Activated CD4-positive, alpha-beta memory T cell treated with anti-CD3 and anti-CD28 coated beads for 36 hours (primary cell): ENCODE results near the gene BCL2L2. TPM values are rescaled to one million over a fixed set of nuclear protein-coding genes. Genes with fewer than 3 reads are reported as not detected.

ENCODE experiments used
- CTCF ChIA-PET: fragments of 350-600 bp; sonication (Branson Sonifier 250); formaldehyde crosslinking; loops from one replicate; lab custom pipeline; 2021; ENCODE audit warnings: antibody characterized with exemption, inconsistent platforms; lab: Charles Lee
- POLR2A ChIA-PET: fragments of 350-600 bp; sonication (Branson Sonifier 250); formaldehyde crosslinking; loops from one replicate; lab custom pipeline; 2021; ENCODE audit warnings: antibody characterized with exemption; lab: Charles Lee
- DNase-seq: peaks from one replicate; pipeline ENCODE4 v3.0.0-alpha.2; 2020
- H3K27ac Mint-ChIP-seq: one replicate; pipeline ENCODE4 v1.8.0; 2021; ENCODE audit warnings: mixed read lengths
- H3K27me3 Mint-ChIP-seq: one replicate; pipeline ENCODE4 v1.8.0; 2021; ENCODE audit warnings: mixed read lengths
- H3K36me3 Mint-ChIP-seq: one replicate; pipeline ENCODE4 v1.8.0; 2021; ENCODE audit warnings: mixed read lengths
- H3K4me1 Mint-ChIP-seq: one replicate; pipeline ENCODE4 v1.8.0; 2021; ENCODE audit warnings: low read depth, mixed read lengths
- H3K4me3 Mint-ChIP-seq: one replicate; pipeline ENCODE4 v1.8.0; 2021; ENCODE audit warnings: mild to moderate bottlenecking, mixed read lengths
- H3K9me3 Mint-ChIP-seq: one replicate; pipeline ENCODE4 v1.8.0; 2021; ENCODE audit warnings: mixed read lengths
- intact Hi-C: fragments of 100-400 bp; cut with micrococcal nuclease; formaldehyde crosslinking; loops from one replicate; pipeline ENCODE4 v1.15.1; 2023
- total RNA-seq, 2 experiments: library from RNA; stranded (reverse); gene quantifications; one replicate each; pipeline ENCODE4 v1.2.3, GENCODE V29; 2021

BCL2L2 gene
- total RNA-seq, 2 experiments from 2014 or later = 0.55 to 0.85 TPM

- ChIA-PET POLR2A (interaction anchor here (0.6 to 3.1 kb wide), 8 partner anchors 10 to 279 kb away, joined by 3 to 31 read pairs (median 4); partner anchors contain the start of genes ACIN1, C14orf119, PABPN1 and PPP1R3E), CTCF (interaction anchor here (0.7 to 4.9 kb wide), 9 partner anchors 10 to 300 kb away, joined by 3 to 60 read pairs (median 6); partner anchors contain the start of genes PABPN1 and PPP1R3E)
- Mint-ChIP-seq H3K27ac (peak within 1 kb of the TSS; percentile 87), H3K27me3 (no peaks in the 10 kb centered on the region), H3K9me3 (no peaks in the 10 kb centered on the region), H3K4me1 (peaks cover 25% of the 10 kb centered on the region), H3K4me3 (peak within 1 kb of the TSS; percentile 89), H3K36me3 (peaks cover 3% of the 10 kb centered on the region)
- intact Hi-C loops = loop anchor here (1.0 to 5.0 kb wide), 5 partner anchors 9 to 271 kb away; partner anchors contain the start of genes NGDN, PABPN1 and THTPA
- DNase-seq = peak; percentile 99
Measured at GRCh38 chr14:23286020-23286901, 20.4 kb upstream of the BCL2L2 start, which contains the start of gene HOMEZ. Gene HOMEZ, minus strand, starts transcription at chr14:23286132. Its CDS starts 180 bp downstream, at chr14:23285952.

GRCh38 chr14:23286902-23287479 is 19.6 kb upstream of the BCL2L2 start:
- ChIA-PET POLR2A (interaction anchor here (0.6 to 3.1 kb wide), 5 partner anchors 11 to 86 kb away, joined by 3 to 31 read pairs (median 7); partner anchors contain the start of genes PABPN1 and PPP1R3E), CTCF (interaction anchor here (1.3 to 4.9 kb wide), 7 partner anchors 10 to 166 kb away, joined by 4 to 60 read pairs (median 16); partner anchors contain the start of genes PABPN1 and PPP1R3E)
- Mint-ChIP-seq H3K27me3 (no peaks in the 10 kb centered on the region), H3K4me1 (peaks cover 25% of the 10 kb centered on the region), H3K36me3 (peaks cover 2% of the 10 kb centered on the region), H3K4me3 (peak overlapping the region; percentile 89), H3K27ac (peak overlapping the region; percentile 87), H3K9me3 (no peaks in the 10 kb centered on the region)
- intact Hi-C loops = loop anchor here (1.0 to 5.0 kb wide), 5 partner anchors 8 to 270 kb away; partner anchors contain the start of genes NGDN, PABPN1 and THTPA
- no peak for DNase-seq

- Mint-ChIP-seq H3K27ac (peak overlapping the region; percentile 29), H3K27me3 (no peaks in the 10 kb centered on the region), H3K9me3 (no peaks in the 10 kb centered on the region), H3K4me1 (peaks cover 21% of the 10 kb centered on the region), H3K36me3 (peaks cover 12% of the 10 kb centered on the region), H3K4me3 (no peak overlapping the region)
- DNase-seq = peak; percentile 62
- CTCF ChIA-PET = interaction anchor here (0.6 to 6.3 kb wide), 12 partner anchors 8 to 490 kb away, joined by 3 to 60 read pairs (median 6); partner anchors contain the start of genes BCL2L2, HOMEZ and PABPN1
- POLR2A ChIA-PET = interaction anchor here (0.6 to 2.2 kb wide), 2 partner anchors 9 to 273 kb away, joined by 3 to 5 read pairs; partner anchors contain the start of gene HOMEZ
- intact Hi-C loops = loop anchor here (1.0 to 5.0 kb wide), 3 partner anchors 9 to 58 kb away; partner anchors contain the start of genes HOMEZ and RNF212B
Measured at GRCh38 chr14:23294734-23295561, 11.7 kb upstream of the BCL2L2 start.

- ChIA-PET CTCF (interaction anchor here (0.7 to 6.3 kb wide), 12 partner anchors 10 to 310 kb away, joined by 3 to 60 read pairs (median 4); partner anchors contain the start of genes BCL2L2, HOMEZ and PABPN1), POLR2A (interaction anchor here (2.2 kb wide), 1 partner anchor 10 kb away, joined by 5 read pairs; the partner anchor contains the start of gene HOMEZ)
- no peak overlapping the region for H3K27ac Mint-ChIP-seq
- DNase-seq = no peak
- H3K9me3 Mint-ChIP-seq = no peaks in the 10 kb centered on the region
- H3K27me3 Mint-ChIP-seq = no peaks in the 10 kb centered on the region
- intact Hi-C loops = loop anchor here (5.0 kb wide), 1 partner anchor 59 kb away; the partner anchor contains the start of gene RNF212B
- peaks cover 26% of the 10 kb centered on the region for H3K4me1 Mint-ChIP-seq
- no peak overlapping the region for H3K4me3 Mint-ChIP-seq
- H3K36me3 Mint-ChIP-seq = peaks cover 12% of the 10 kb centered on the region
Measured at GRCh38 chr14:23296012-23296777, 10.4 kb upstream of the BCL2L2 start.

- Mint-ChIP-seq H3K27ac (no peak overlapping the region), H3K4me1 (peaks cover 26% of the 10 kb centered on the region)
- CTCF ChIA-PET = interaction anchor here (0.9 to 6.3 kb wide), 9 partner anchors 10 to 311 kb away, joined by 3 to 60 read pairs (median 4); partner anchors contain the start of genes BCL2L2, HOMEZ and PABPN1
Measured at GRCh38 chr14:23297096-23297495, 9.5 kb upstream of the BCL2L2 start.

GRCh38 chr14:23297611-23298277 is 8.9 kb upstream of the BCL2L2 start:
- Mint-ChIP-seq H3K27me3 (no peaks in the 10 kb centered on the region), H3K27ac (no peak overlapping the region), H3K4me1 (peaks cover 26% of the 10 kb centered on the region), H3K4me3 (no peak overlapping the region), H3K9me3 (no peaks in the 10 kb centered on the region), H3K36me3 (peaks cover 12% of the 10 kb centered on the region)
- intact Hi-C loops = loop anchor here (5.0 kb wide), 1 partner anchor 60 kb away; the partner anchor contains the start of gene RNF212B
- ChIA-PET POLR2A (interaction anchor here (1.9 kb wide), 1 partner anchor 11 kb away, joined by 7 read pairs; the partner anchor contains the start of gene HOMEZ), CTCF (interaction anchor here (0.8 to 6.3 kb wide), 5 partner anchors 11 to 229 kb away, joined by 3 to 60 read pairs (median 6); partner anchors contain the start of genes HOMEZ and PABPN1)
- DNase-seq = no peak

More at GRCh38 chr14:23297096-23297495, 9.5 kb upstream of the BCL2L2 start:
- Mint-ChIP-seq H3K36me3 (peaks cover 12% of the 10 kb centered on the region), H3K4me3 (no peak overlapping the region), H3K9me3 (no peaks in the 10 kb centered on the region), H3K27me3 (no peaks in the 10 kb centered on the region)
- intact Hi-C loops = loop anchor here (5.0 kb wide), 1 partner anchor 60 kb away; the partner anchor contains the start of gene RNF212B
- POLR2A ChIA-PET = interaction anchor here (1.9 to 2.2 kb wide), 2 partner anchors 10 to 11 kb away, joined by 5 to 7 read pairs; partner anchors contain the start of gene HOMEZ
- no peak for DNase-seq

- intact Hi-C loops = loop anchor here (1.0 to 5.0 kb wide), 3 partner anchors 34 to 179 kb away; partner anchors contain the start of gene RNF212B
- DNase-seq = no peak
- POLR2A ChIA-PET = no interaction called here
Measured at GRCh38 chr14:23299211-23299957, 7.2 kb upstream of the BCL2L2 start.

GRCh38 chr14:23299986-23300686 is 6.5 kb upstream of the BCL2L2 start:
- Mint-ChIP-seq H3K4me3 (peak overlapping the region; percentile 89), H3K4me1 (peaks cover 25% of the 10 kb centered on the region), H3K27me3 (no peaks in the 10 kb centered on the region), H3K36me3 (peaks cover 12% of the 10 kb centered on the region), H3K9me3 (no peaks in the 10 kb centered on the region), H3K27ac (peak overlapping the region; percentile 91)
- ChIA-PET CTCF (interaction anchor here (1.0 to 4.6 kb wide), 12 partner anchors 9 to 231 kb away, joined by 3 to 76 read pairs (median 6); partner anchors contain the start of genes ACIN1, C14orf119, HOMEZ and PABPN1), POLR2A (interaction anchor here (1.7 to 4.4 kb wide), 3 partner anchors 14 to 205 kb away, joined by 6 to 102 read pairs (median 31); partner anchors contain the start of genes ACIN1, C14orf119, HOMEZ and PABPN1)
- DNase-seq = no peak
- intact Hi-C loops = loop anchor here (1.0 to 5.0 kb wide), 4 partner anchors 35 to 257 kb away; partner anchors contain the start of genes RNF212B and THTPA

More at GRCh38 chr14:23299211-23299957, 7.2 kb upstream of the BCL2L2 start:
- H3K27me3 Mint-ChIP-seq = no peaks in the 10 kb centered on the region
- peaks cover 12% of the 10 kb centered on the region for H3K36me3 Mint-ChIP-seq
- H3K4me1 Mint-ChIP-seq = peaks cover 31% of the 10 kb centered on the region
- peak overlapping the region; percentile 38 for H3K27ac Mint-ChIP-seq
- CTCF ChIA-PET = interaction anchor here (3.3 to 6.3 kb wide), 3 partner anchors 13 to 179 kb away, joined by 28 to 76 read pairs (median 60); partner anchors contain the start of genes HOMEZ and PABPN1
- no peak overlapping the region for H3K4me3 Mint-ChIP-seq
- H3K9me3 Mint-ChIP-seq = no peaks in the 10 kb centered on the region
